ENCODE results near the gene GPC6.

GRCh38 chr13:94300401-94300800 lies 1073.8 kb downstream of the GPC6 start:
- no peak for TF ChIP-seq CTCF (IDR thresholded peaks at IDR 0.05; ENCODE audit: low read length)
- TF ChIP-seq EZH2phosphoT487 (IDR thresholded peaks at IDR 0.05; ENCODE audit: low read length), result no peak
- TF ChIP-seq EZH2 (optimal IDR thresholded peaks at IDR 0.05; ENCODE audit: low read depth, low read length), result no peak
